B cell (primary cell): ENCODE results near the gene RASA1. TPM values are rescaled to one million over a fixed set of nuclear protein-coding genes. Genes with fewer than 3 reads are reported as not detected.

Experiments used
- ATAC-seq: fragments of 200-7000 bp; cut with Tn5 transposase; one replicate; pipeline ENCODE4 v1.10.0; 2021; ENCODE audit warnings: low read depth, mild to moderate bottlenecking, moderate number of reproducible peaks, moderate library complexity
- CTCF ChIA-PET: fragments of 350-600 bp; sonication (Branson Sonifier 250); formaldehyde crosslinking; loops from one replicate; lab custom pipeline; 2021; ENCODE audit warnings: antibody characterized with exemption, inconsistent platforms; lab: Charles Lee
- POLR2A ChIA-PET: fragments of 350-600 bp; sonication (Branson Sonifier 250); formaldehyde crosslinking; loops from one replicate; lab custom pipeline; 2021; ENCODE audit warnings: antibody characterized with exemption; lab: Charles Lee
- DNase-seq: peaks from one replicate; pipeline ENCODE4 v3.0.0; 2013
- H2AFZ ChIP-seq: 2 replicates; pipeline ENCODE4 v1.6.1; 2012; ENCODE audit warnings: mild to moderate bottlenecking, low read depth, low read length; ENCODE audit not compliant: insufficient read depth, poor library complexity, severe bottlenecking
- H3K27ac ChIP-seq, 2 donors: 1 replicate in 1 of 2; 2 replicates in 1 of 2; pipeline ENCODE4 v1.5.1; 2012 to 2013; ENCODE audit warnings: low read length in 2 of 2, mild to moderate bottlenecking in 2 of 2, moderate library complexity in 1 of 2
- H3K27me3 ChIP-seq, 4 experiments: fragments of 200-600 bp in 1 of 4; sonication (generic) in 1 of 4; replicated peaks in 1 of 4; 1 replicate in 2 of 4; 2 replicates in 2 of 4; pipeline versions ENCODE4 v1.6.1 to v1.7.0; 2013 to 2016; ENCODE audit warnings: low read length in 3 of 4, mild to moderate bottlenecking in 2 of 4, mixed read lengths in 1 of 4, moderate library complexity in 1 of 4; ENCODE audit not compliant: insufficient read depth in 4 of 4, control insufficient read depth in 3 of 4; ENCODE audit errors: control extremely low read depth in 1 of 4
- H3K36me3 ChIP-seq, 2 experiments: replicated peaks in 1 of 2; 1 replicate in 1 of 2; 2 replicates in 1 of 2; pipeline versions ENCODE4 v1.6.1 to v1.7.1; 2013; ENCODE audit warnings: low read length in 1 of 2; ENCODE audit not compliant: insufficient read depth in 2 of 2, control insufficient read depth in 1 of 2; ENCODE audit errors: control extremely low read depth in 1 of 2, extremely low read depth in 1 of 2
- H3K4me1 ChIP-seq, 2 donors: fragments of 200-600 bp in 1 of 2; sonication (generic) in 1 of 2; 1 replicate in 1 of 2; 2 replicates in 1 of 2; pipeline versions ENCODE4 v1.5.1 to v1.6.1; 2013 to 2017; ENCODE audit warnings: low read length in 2 of 2; ENCODE audit not compliant: control insufficient read depth in 2 of 2, insufficient read depth in 2 of 2
- H3K4me2 ChIP-seq: replicated peaks from 2 replicates; pipeline ENCODE3; 2012; ENCODE audit warnings: mild to moderate bottlenecking, low read depth, low read length; ENCODE audit not compliant: poor library complexity, severe bottlenecking
- H3K4me3 ChIP-seq, 5 experiments: fragments of 200-600 bp in 1 of 5; sonication (generic) in 1 of 5; 1 replicate in 3 of 5; 2 replicates in 2 of 5; pipeline versions ENCODE4 v1.5.1 to v1.7.0; 2011 to 2016; ENCODE audit warnings: low read length in 4 of 5, mild to moderate bottlenecking in 4 of 5, low read depth in 2 of 5, control low read depth in 1 of 5, moderate library complexity in 1 of 5; ENCODE audit not compliant: insufficient read depth in 1 of 5; ENCODE audit errors: control extremely low read depth in 1 of 5, extremely low read depth in 1 of 5
- H3K79me2 ChIP-seq: fragments of 200-600 bp; sonication (generic); one replicate; pipeline ENCODE4 v1.6.0; 2016; ENCODE audit warnings: low read length; ENCODE audit not compliant: control insufficient read depth, insufficient read depth
- H3K9ac ChIP-seq: fragments of 200-600 bp; sonication (generic); 2 replicates; pipeline ENCODE4 v1.6.1; 2017; ENCODE audit warnings: mild to moderate bottlenecking, low read length, moderate library complexity
- H3K9me3 ChIP-seq, 3 donors: one replicate each; pipeline versions ENCODE4 v1.6.1 to v1.7.1; 2013; ENCODE audit warnings: low read length in 2 of 3; ENCODE audit not compliant: control insufficient read depth in 2 of 3, insufficient read depth in 1 of 3; ENCODE audit errors: control extremely low read depth in 1 of 3
- H4K20me1 ChIP-seq: 2 replicates; pipeline ENCODE4 v1.6.0; 2012; ENCODE audit warnings: mild to moderate bottlenecking, low read length; ENCODE audit not compliant: insufficient read depth, control insufficient read depth, poor library complexity, severe bottlenecking
- H3K27ac Mint-ChIP-seq: one replicate; pipeline ENCODE4 v1.8.0; 2021; ENCODE audit warnings: mixed read lengths
- H3K27me3 Mint-ChIP-seq: one replicate; pipeline ENCODE4 v1.8.0; 2021; ENCODE audit warnings: mixed read lengths
- H3K4me1 Mint-ChIP-seq: one replicate; pipeline ENCODE4 v1.8.0; 2021; ENCODE audit warnings: mixed read lengths
- H3K4me3 Mint-ChIP-seq: one replicate; pipeline ENCODE4 v1.8.0; 2021; ENCODE audit warnings: mixed read lengths
- H3K9me3 Mint-ChIP-seq: one replicate; pipeline ENCODE4 v1.8.0; 2022; ENCODE audit warnings: mixed read lengths; ENCODE audit not compliant: insufficient read depth
- EZH2 ChIP-seq: IDR thresholded peaks from 2 replicates; pipeline ENCODE4 v1.6.1; 2012; ENCODE audit warnings: borderline replicate concordance, low read depth, mild to moderate bottlenecking, moderate library complexity, low read length; ENCODE audit not compliant: insufficient read depth, poor library complexity, severe bottlenecking
- WGBS: methylation state at CpG from one replicate; pipeline ENCODE4 v1.1.5; 2013; ENCODE audit warnings: missing lambda C conversion rate; ENCODE audit not compliant: insufficient coverage; 5-methylcytosine and 5-hydroxymethylcytosine counted together
- intact Hi-C: fragments of 100-400 bp; cut with micrococcal nuclease; formaldehyde crosslinking; loops from one replicate; pipeline ENCODE4 v1.10.0; 2022
- polyA plus RNA-seq: library from polyadenylated mRNA; depleted of rRNA; stranded (reverse); fragments of >200 nt; gene quantifications from 2 replicates; pipeline ENCODE4 v1.2.3, GENCODE V29; 2012
- total RNA-seq, 2 donors: library from RNA; stranded (reverse); fragments of 120-200 nt in 1 of 2; gene quantifications; 1 replicate in 1 of 2; 2 replicates in 1 of 2; pipeline versions ENCODE4 v1.2.3 to v1.2.4, GENCODE V29; 2013 to 2022
- TF ChIP-seq, protein P1 (sequence below): fragments of 200-600 bp; IDR thresholded peaks from one replicate; pipeline ENCODE4 v1.8.0; 2022; ENCODE audit warnings: antibody characterized with exemption, mild to moderate bottlenecking

Gene RASA1
- total and polyA plus RNA-seq, 2 donors (not counting 1 experiment from before 2014, with no cell fraction given), result 18.9 to 32.2 TPM

DNA sequence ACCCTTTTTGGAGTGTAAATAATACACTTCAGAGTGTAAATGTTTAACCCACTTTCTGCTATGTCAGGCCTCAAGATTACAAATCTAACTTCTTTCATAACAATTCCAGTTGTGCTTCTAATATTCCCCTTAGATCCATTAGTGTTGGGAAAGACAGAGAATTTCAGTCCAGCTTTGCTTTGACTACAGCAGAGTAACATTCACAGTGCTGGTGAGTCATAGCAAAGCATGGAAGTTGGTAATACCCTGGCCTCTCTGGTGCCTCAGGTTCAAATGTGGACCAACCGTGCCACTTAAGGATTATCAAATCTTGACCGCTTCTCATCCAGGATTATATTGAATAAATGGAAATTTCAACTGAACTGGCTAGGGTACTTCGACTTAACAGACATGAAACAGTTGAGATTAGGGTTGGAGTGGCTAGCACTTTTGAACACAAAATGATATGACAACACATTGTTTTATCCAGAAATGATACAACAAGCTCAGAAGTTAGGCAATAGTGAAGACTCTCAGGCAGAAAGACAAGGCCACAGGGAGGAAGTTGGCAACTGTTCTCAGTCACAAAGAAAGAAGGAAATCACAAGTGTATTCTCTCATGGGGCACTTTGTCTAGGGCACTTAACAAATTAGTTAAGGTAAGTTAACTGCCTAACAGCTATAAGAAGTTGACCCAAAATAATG lies 24.4 kb upstream of the RASA1 start:
- Histone ChIP-seq H4K20me1 (no peaks in the 10 kb centered on the region), H3K4me2 (no peak overlapping the region), H3K4me3 (no peak overlapping the region), H3K27me3 (no peaks in the 10 kb centered on the region), H3K79me2 (no peaks in the 10 kb centered on the region), H3K27ac (no peak overlapping the region), H3K4me1 (no peaks in the 10 kb centered on the region), H2AFZ (no peak overlapping the region), H3K9ac (no peak overlapping the region), H3K9me3 (no peaks in the 10 kb centered on the region), H3K36me3 (no peaks in the 10 kb centered on the region)
- Mint-ChIP-seq H3K27me3 (no peaks in the 10 kb centered on the region), H3K9me3 (no peaks in the 10 kb centered on the region), H3K4me1 (peaks cover 3% of the 10 kb centered on the region), H3K27ac (no peak overlapping the region), H3K4me3 (no peak overlapping the region)
- intact Hi-C loops, result no loop called here
- POLR2A ChIA-PET, result no interaction called here
- ATAC-seq (no peak), DNase-seq (no peak)
- WGBS, result no CpG with 5 or more reads among the region's 3 CpGs
- CTCF ChIA-PET, result no interaction called here
- TF ChIP-seq EZH2, result no peak
- TF ChIP-seq, protein P1, sequence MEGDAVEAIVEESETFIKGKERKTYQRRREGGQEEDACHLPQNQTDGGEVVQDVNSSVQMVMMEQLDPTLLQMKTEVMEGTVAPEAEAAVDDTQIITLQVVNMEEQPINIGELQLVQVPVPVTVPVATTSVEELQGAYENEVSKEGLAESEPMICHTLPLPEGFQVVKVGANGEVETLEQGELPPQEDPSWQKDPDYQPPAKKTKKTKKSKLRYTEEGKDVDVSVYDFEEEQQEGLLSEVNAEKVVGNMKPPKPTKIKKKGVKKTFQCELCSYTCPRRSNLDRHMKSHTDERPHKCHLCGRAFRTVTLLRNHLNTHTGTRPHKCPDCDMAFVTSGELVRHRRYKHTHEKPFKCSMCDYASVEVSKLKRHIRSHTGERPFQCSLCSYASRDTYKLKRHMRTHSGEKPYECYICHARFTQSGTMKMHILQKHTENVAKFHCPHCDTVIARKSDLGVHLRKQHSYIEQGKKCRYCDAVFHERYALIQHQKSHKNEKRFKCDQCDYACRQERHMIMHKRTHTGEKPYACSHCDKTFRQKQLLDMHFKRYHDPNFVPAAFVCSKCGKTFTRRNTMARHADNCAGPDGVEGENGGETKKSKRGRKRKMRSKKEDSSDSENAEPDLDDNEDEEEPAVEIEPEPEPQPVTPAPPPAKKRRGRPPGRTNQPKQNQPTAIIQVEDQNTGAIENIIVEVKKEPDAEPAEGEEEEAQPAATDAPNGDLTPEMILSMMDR, result no peak

DNA sequence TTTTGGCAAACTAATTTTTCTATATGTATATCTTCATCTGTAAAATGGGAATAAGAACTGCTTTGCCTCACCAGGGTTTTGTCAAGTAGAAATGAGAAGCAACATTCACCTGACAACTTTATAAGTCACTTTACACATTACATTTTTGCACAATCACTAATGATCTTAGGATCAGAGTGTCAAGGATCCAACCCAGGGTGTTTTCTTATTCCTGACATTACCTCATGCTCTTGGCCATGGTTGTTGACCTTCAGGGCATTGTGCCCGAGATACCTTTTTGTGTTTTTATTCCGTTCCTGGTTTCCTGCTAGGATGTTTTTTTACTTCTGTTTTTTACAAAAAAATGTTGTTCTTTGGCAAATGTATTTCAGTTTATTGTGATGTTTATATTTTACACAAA lies 22.2 kb upstream of the RASA1 start:
- TF ChIP-seq, protein P1, result no peak
- TF ChIP-seq EZH2, result no peak

More for the DNA sequence above, 22.2 kb upstream of the RASA1 start:
- no peak overlapping the region for H3K4me3 Mint-ChIP-seq
- Histone ChIP-seq H3K4me3 (no peak overlapping the region), H3K27ac (no peak overlapping the region), H3K4me1 (no peaks in the 10 kb centered on the region), H3K27me3 (no peaks in the 10 kb centered on the region), H2AFZ (no peak overlapping the region), H3K79me2 (no peaks in the 10 kb centered on the region), H3K36me3 (no peaks in the 10 kb centered on the region), H4K20me1 (no peaks in the 10 kb centered on the region), H3K4me2 (no peak overlapping the region), H3K9me3 (no peaks in the 10 kb centered on the region), H3K9ac (no peak overlapping the region)
- intact Hi-C loops, result no loop called here
- ATAC-seq, result no peak
- no peaks in the 10 kb centered on the region for H3K27me3 Mint-ChIP-seq
- no peak overlapping the region for H3K27ac Mint-ChIP-seq
- POLR2A ChIA-PET, result no interaction called here
- H3K4me1 Mint-ChIP-seq, result peaks cover 3% of the 10 kb centered on the region
- CTCF ChIA-PET, result no interaction called here
- no CpG with 5 or more reads among the region's 2 CpGs for WGBS
- no peaks in the 10 kb centered on the region for H3K9me3 Mint-ChIP-seq
- DNase-seq, result no peak
